Esophagus muscularis mucosa (tissue), 4 donors: ENCODE results near the gene CTAG1B.
"Not testable (repeated sequence)": the region's sequence is repeated elsewhere in the genome, so short reads cannot be mapped to it uniquely, and the experiment has no call there.

ENCODE experiments used
- CTCF ChIP-seq, 3 experiments: fragments of 200-600 bp in 2 of 3; fragments of 450-650 bp in 1 of 3; sonication (generic) in 2 of 3; IDR thresholded peaks; one replicate each; pipeline ENCODE4 v1.5.1; 2017 to 2019; ENCODE audit warnings: antibody characterized with exemption in 3 of 3, mild to moderate bottlenecking in 2 of 3, moderate library complexity in 1 of 3
- EP300 ChIP-seq: sonication (generic); formaldehyde crosslinking; IDR thresholded peaks from one replicate; pipeline ENCODE4 v1.6.1; 2017; ENCODE audit warnings: antibody characterized with exemption
- POLR2A ChIP-seq: fragments of 450-650 bp; IDR thresholded peaks from one replicate; pipeline ENCODE4 v1.6.1; 2017; ENCODE audit warnings: antibody characterized with exemption, moderate library complexity, mild to moderate bottlenecking, low read depth
- POLR2AphosphoS5 ChIP-seq, 2 donors: sonication (generic); formaldehyde crosslinking; IDR thresholded peaks; one replicate each; pipeline ENCODE4 v1.6.1; 2017; ENCODE audit warnings: antibody characterized with exemption in 2 of 2

- TF ChIP-seq POLR2A; POLR2AphosphoS5 (IDR thresholded peaks at IDR 0.05); EP300; CTCF (IDR thresholded peaks at IDR 0.05): not testable (repeated sequence)
These were observed 14.6 kb upstream of the CTAG1B start for GRCh38 chrX:154633661-154634060.
